H1 (cell line): Measurements from ENCODE around the gene KCNA1. TPM values are rescaled to one million over a fixed set of nuclear protein-coding genes. Genes with fewer than 3 reads are reported as not detected.

Experiments
- CTCF ChIA-PET: fragments of 300-600 bp; sonication (Branson Sonifier 250); formaldehyde crosslinking; loops from one replicate; lab custom pipeline; 2021; ENCODE audit not compliant: partially characterized antibody; lab: Charles Lee
- POLR2A ChIA-PET: fragments of 300-600 bp; sonication (Branson Sonifier 250); formaldehyde crosslinking; loops from one replicate; lab custom pipeline; 2021; ENCODE audit warnings: inconsistent platforms; ENCODE audit not compliant: partially characterized antibody; lab: Charles Lee
- DNase-seq, 2 experiments: peaks; one replicate each; pipeline versions ENCODE4 v3.0.0 to v3.0.0-alpha.2; 2010 to 2022; ENCODE audit warnings: low spot score in 2 of 2, low read depth in 1 of 2, mixed read lengths in 1 of 2
- FAIRE-seq: peaks from 2 replicates; lab custom pipeline; 2011; peaks lifted over from hg19 to GRCh38; lab: Jason Lieb, UNC
- H2AFZ ChIP-seq: 2 replicates; pipeline ENCODE4 v1.8.1; 2012; ENCODE audit warnings: low read length, inconsistent platforms
- H2AK5ac ChIP-seq: 2 replicates; pipeline ENCODE4 v1.6.1; 2013; ENCODE audit warnings: low read depth, low read length
- H2BK120ac ChIP-seq: replicated peaks from 2 replicates; pipeline ENCODE3; 2013; ENCODE audit warnings: low read depth, low read length, inconsistent platforms
- H2BK12ac ChIP-seq: 2 replicates; pipeline ENCODE4 v1.6.1; 2013; ENCODE audit warnings: low read depth, low read length
- H2BK15ac ChIP-seq: 2 replicates; pipeline ENCODE4 v1.6.1; 2013; ENCODE audit warnings: low read length
- H2BK20ac ChIP-seq: 2 replicates; pipeline ENCODE4 v1.6.1; 2013; ENCODE audit warnings: low read length
- H2BK5ac ChIP-seq: 2 replicates; pipeline ENCODE4 v1.6.1; 2013; ENCODE audit warnings: low read depth, low read length
- H3K14ac ChIP-seq: 2 replicates; pipeline ENCODE4 v1.6.1; 2013; ENCODE audit warnings: inconsistent platforms; ENCODE audit not compliant: insufficient read length
- H3K18ac ChIP-seq: 2 replicates; pipeline ENCODE4 v1.6.1; 2013; ENCODE audit warnings: low read length; ENCODE audit errors: extremely low read depth
- H3K23ac ChIP-seq: 2 replicates; pipeline ENCODE4 v1.6.1; 2013; ENCODE audit warnings: inconsistent platforms; ENCODE audit not compliant: insufficient read length
- H3K23me2 ChIP-seq: 2 replicates; pipeline ENCODE4 v1.6.1; 2013; ENCODE audit warnings: low read depth, low read length
- H3K27ac ChIP-seq: 2 replicates; pipeline ENCODE4 v1.6.1; 2011; ENCODE audit warnings: low read depth, low read length, inconsistent platforms
- H3K27me3 ChIP-seq, 4 experiments: replicated peaks in 1 of 4; 1 replicate in 1 of 4; 2 replicates in 3 of 4; pipeline versions ENCODE4 v1.6.1 to v1.8.1; 2011 to 2013; ENCODE audit warnings: low read length in 3 of 4, mild to moderate bottlenecking in 3 of 4, inconsistent platforms in 2 of 4, mixed read lengths in 2 of 4, moderate library complexity in 1 of 4; ENCODE audit not compliant: control insufficient read depth in 3 of 4, insufficient read depth in 3 of 4; ENCODE audit errors: extremely low read depth in 1 of 4
- H3K36me3 ChIP-seq, 4 experiments: 2 replicates each; pipeline versions ENCODE4 v1.6.1 to v1.8.1; 2011 to 2013; ENCODE audit warnings: mild to moderate bottlenecking in 4 of 4, low read length in 3 of 4, moderate library complexity in 2 of 4, control low read depth in 1 of 4, inconsistent platforms in 1 of 4; ENCODE audit not compliant: insufficient read depth in 4 of 4, control insufficient read depth in 2 of 4
- H3K4ac ChIP-seq: replicated peaks from 2 replicates; pipeline ENCODE3; 2013; ENCODE audit warnings: low read length, low read depth, mixed read lengths, inconsistent platforms; ENCODE audit not compliant: insufficient read length
- H3K4me1 ChIP-seq, 4 experiments: replicated peaks in 1 of 4; 1 replicate in 1 of 4; 2 replicates in 3 of 4; pipeline versions ENCODE4 v1.6.1 to v1.8.1; 2011 to 2013; ENCODE audit warnings: low read length in 3 of 4, inconsistent platforms in 2 of 4, mixed read lengths in 1 of 4; ENCODE audit not compliant: insufficient read depth in 4 of 4, control insufficient read depth in 3 of 4
- H3K4me2 ChIP-seq, 2 experiments: 2 replicates each; pipeline versions ENCODE4 v1.6.1 to v1.8.1; 2011 to 2013; ENCODE audit warnings: low read depth in 2 of 2, low read length in 2 of 2, control low read depth in 1 of 2, inconsistent platforms in 1 of 2, mild to moderate bottlenecking in 1 of 2; ENCODE audit not compliant: insufficient read depth in 1 of 2
- H3K4me3 ChIP-seq, 4 experiments: fragments of 200-600, 300-600 bp in 1 of 4; sonication (generic), shearing (Covaris generic), sonication (Bioruptor Twin) in 1 of 4; 2 replicates each; pipeline versions ENCODE4 v1.5.1 to v1.8.1; 2011 to 2016; ENCODE audit warnings: low read length in 4 of 4, low read depth in 3 of 4, control low read depth in 2 of 4, inconsistent platforms in 2 of 4, mild to moderate bottlenecking in 2 of 4, mixed read lengths in 1 of 4, moderate library complexity in 1 of 4; ENCODE audit not compliant: insufficient read depth in 2 of 4; ENCODE audit errors: extremely low read depth in 1 of 4
- H3K56ac ChIP-seq: replicated peaks from 2 replicates; pipeline ENCODE3; 2013; ENCODE audit warnings: low read depth, mild to moderate bottlenecking, mixed read lengths, low read length, inconsistent platforms; ENCODE audit not compliant: insufficient read length
- H3K79me1 ChIP-seq: 2 replicates; pipeline ENCODE4 v1.6.1; 2013; ENCODE audit warnings: low read depth, low read length, control low read depth
- H3K79me2 ChIP-seq, 2 experiments: 2 replicates each; pipeline versions ENCODE4 v1.6.1 to v1.8.1; 2012 to 2013; ENCODE audit warnings: low read length in 2 of 2, mild to moderate bottlenecking in 2 of 2, inconsistent platforms in 1 of 2; ENCODE audit not compliant: insufficient read depth in 2 of 2, control insufficient read depth in 1 of 2
- H3K9ac ChIP-seq, 4 experiments: replicated peaks in 1 of 4; 1 replicate in 1 of 4; 2 replicates in 3 of 4; pipeline versions ENCODE4 v1.6.1 to v1.8.1; 2011 to 2013; ENCODE audit warnings: low read depth in 3 of 4, low read length in 3 of 4, control low read depth in 2 of 4, mild to moderate bottlenecking in 2 of 4, moderate library complexity in 2 of 4, inconsistent platforms in 1 of 4; ENCODE audit errors: extremely low read depth in 1 of 4
- H3K9me3 ChIP-seq, 2 experiments: 2 replicates each; pipeline versions ENCODE4 v1.6.1 to v1.8.1; 2012 to 2013; ENCODE audit warnings: mild to moderate bottlenecking in 2 of 2, moderate library complexity in 2 of 2, control low read depth in 1 of 2, inconsistent platforms in 1 of 2, low read depth in 1 of 2, low read length in 1 of 2, mixed read lengths in 1 of 2; ENCODE audit not compliant: insufficient read depth in 2 of 2
- H4K20me1 ChIP-seq, 2 experiments: replicated peaks in 1 of 2; 2 replicates each; pipeline versions ENCODE3 to v1.8.1; 2011 to 2013; ENCODE audit warnings: inconsistent platforms in 2 of 2, low read length in 2 of 2, mild to moderate bottlenecking in 1 of 2; ENCODE audit not compliant: insufficient read depth in 2 of 2, control insufficient read depth in 1 of 2
- H4K5ac ChIP-seq: 2 replicates; pipeline ENCODE4 v1.6.1; 2013; ENCODE audit warnings: low read length, low read depth, mixed read lengths, inconsistent platforms; ENCODE audit not compliant: insufficient read length
- H4K8ac ChIP-seq: 2 replicates; pipeline ENCODE4 v1.8.0; 2013; ENCODE audit warnings: mild to moderate bottlenecking, moderate library complexity, low read length, inconsistent platforms; ENCODE audit not compliant: insufficient read depth; ENCODE audit errors: extremely low read depth
- H4K91ac ChIP-seq: replicated peaks from 2 replicates; pipeline ENCODE3; 2013; ENCODE audit warnings: low read length, mixed read lengths, inconsistent platforms; ENCODE audit not compliant: insufficient read length
- CBX5 ChIP-seq: fragments of 300-800, 300-1000 bp; sonication (generic); IDR thresholded peaks from 2 replicates; pipeline ENCODE4 v1.7.1; 2016; ENCODE audit warnings: antibody characterized with exemption, low read length, low read depth
- CEBPB ChIP-seq: IDR thresholded peaks from 2 replicates; pipeline ENCODE4 v1.6.1; 2012; ENCODE audit warnings: low read depth, low read length
- CHD1 ChIP-seq: IDR thresholded peaks from 2 replicates; pipeline ENCODE4 v1.6.1; 2012; ENCODE audit warnings: low read depth, low read length, improper control_type of control experiment
- FOSL1 ChIP-seq: IDR thresholded peaks from 2 replicates; pipeline ENCODE4 v1.6.1; 2011; ENCODE audit warnings: mild to moderate bottlenecking, low read depth, low read length, moderate library complexity; ENCODE audit not compliant: insufficient read depth
- POLR2A ChIP-seq, 2 experiments: IDR thresholded peaks; 1 replicate in 1 of 2; 2 replicates in 1 of 2; pipeline ENCODE4 v1.6.1; 2011; ENCODE audit warnings: low read depth in 2 of 2, low read length in 2 of 2, mild to moderate bottlenecking in 2 of 2; ENCODE audit errors: control extremely low read depth in 1 of 2
- RFX5 ChIP-seq: IDR thresholded peaks from 2 replicates; pipeline ENCODE4 v1.6.1; 2011; ENCODE audit warnings: low read depth, low read length, improper control_type of control experiment, borderline replicate concordance
- SAP30 ChIP-seq: fragments of 300-600 bp; sonication (generic); IDR thresholded peaks from 2 replicates; pipeline ENCODE4 v1.7.1; 2012; ENCODE audit warnings: low read length, moderate library complexity, mild to moderate bottlenecking, inconsistent platforms; ENCODE audit not compliant: insufficient read depth, insufficient replicate concordance
- SIN3A ChIP-seq, 2 experiments: IDR thresholded peaks in 1 of 2; conservative IDR thresholded peaks in 1 of 2; 2 replicates each; pipeline ENCODE4 v1.6.1; 2011 to 2012; ENCODE audit warnings: low read length in 2 of 2, improper control_type of control experiment in 1 of 2, low read depth in 1 of 2, mild to moderate bottlenecking in 1 of 2
- SIX5 ChIP-seq: IDR thresholded peaks from 2 replicates; pipeline ENCODE4 v1.6.1; 2011; ENCODE audit warnings: mild to moderate bottlenecking, low read depth, low read length
- TEAD4 ChIP-seq: IDR thresholded peaks from 2 replicates; pipeline ENCODE4 v1.6.1; 2012; ENCODE audit warnings: low read depth, low read length, inconsistent platforms, mixed read lengths
- YY1 ChIP-seq: IDR thresholded peaks from 2 replicates; pipeline ENCODE4 v1.6.1; 2011; ENCODE audit warnings: low read depth, mild to moderate bottlenecking, low read length
- WGBS, 2 experiments: shearing (Covaris generic) in 1 of 2; methylation state at CpG; one replicate each; pipeline versions ENCODE4 v1.1.6 to v1.1.7; 2013 to 2015; ENCODE audit warnings: low lambda C conversion rate in 2 of 2, mixed read lengths in 2 of 2, inconsistent platforms in 1 of 2, low coverage in 1 of 2, missing lambda C conversion rate in 1 of 2; ENCODE audit not compliant: insufficient replicate concordance in 2 of 2, insufficient coverage in 1 of 2, insufficient read length in 1 of 2; ENCODE audit errors: extremely low coverage in 1 of 2, missing lambda C conversion rate in 1 of 2; 5-methylcytosine and 5-hydroxymethylcytosine counted together
- polyA plus RNA-seq, 7 experiments: library from polyadenylated mRNA; depleted of rRNA in 3 of 7; stranded (reverse) in 5 of 7; unstranded in 2 of 7; fragments of >200 nt in 5 of 7; fragments of 200-250 nt in 2 of 7; gene quantifications; 1 replicate in 5 of 7; 2 replicates in 1 of 7; 4 replicates in 1 of 7; pipeline versions ENCODE4 v1.2.1 to v1.2.3, GENCODE V29; 2011 to 2013; ENCODE audit warnings: missing spikeins in 2 of 7, mixed read lengths in 2 of 7
- total RNA-seq: library from RNA; stranded (reverse); fragmentation: NEBNext Ultra II Directional; extraction: Animal tissue kit (Norgen Biotek cat#: 25700); gene quantifications from 2 replicates; pipeline ENCODE4 v1.2.1, GENCODE V29; 2021
- TF ChIP-seq, protein P1 (sequence below): IDR thresholded peaks from 2 replicates; pipeline ENCODE4 v1.6.1; 2012; ENCODE audit warnings: inconsistent platforms
- TF ChIP-seq, protein P2 (sequence below): IDR thresholded peaks from 2 replicates; pipeline ENCODE4 v1.6.1; 2012; ENCODE audit warnings: low read length, inconsistent platforms

The KCNA1 gene
- total and polyA plus RNA-seq, 2 of the 8 experiments (the other 6 are each of a cell fraction or from before 2014, with no cell fraction given), result 0.23 to 0.30 TPM

DNA sequence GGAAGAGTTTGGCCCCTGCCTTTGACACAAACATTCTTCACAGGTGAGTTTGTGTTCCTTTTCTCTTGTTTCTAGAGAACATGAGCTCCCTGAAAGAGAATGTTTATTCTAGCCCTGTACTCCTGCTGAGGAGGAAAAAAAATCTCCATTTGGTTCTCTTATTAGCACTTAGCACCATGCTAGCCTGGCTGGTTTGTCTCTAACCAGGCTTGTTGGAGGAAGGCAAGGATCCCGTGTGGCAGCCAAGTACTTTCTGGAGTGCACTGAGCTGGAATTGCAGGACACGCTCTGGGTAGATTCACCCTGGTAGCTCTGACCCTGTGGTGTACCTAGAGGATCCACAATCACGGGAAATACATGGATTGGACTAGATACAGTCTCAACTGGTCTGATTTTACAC, 41.9 kb downstream of the KCNA1 start:
- no peak overlapping the region for H2AK5ac ChIP-seq
- no peak overlapping the region for H3K4ac ChIP-seq
- no peak overlapping the region for H2BK12ac ChIP-seq
- H3K4me1 ChIP-seq, result no peaks in the 10 kb centered on the region; a peak in 2 of 7 replicates
- no peak overlapping the region for H3K56ac ChIP-seq
- H2AFZ ChIP-seq, result no peak overlapping the region
- H3K18ac ChIP-seq, result no peak overlapping the region
- H3K79me2 ChIP-seq, result no peaks in the 10 kb centered on the region
- H3K14ac ChIP-seq, result no peak overlapping the region
- no peak for FAIRE-seq
- H3K36me3 ChIP-seq, result no peaks in the 10 kb centered on the region
- H3K27me3 ChIP-seq, result peaks cover 2 to 27% (median 14%) of the 10 kb centered on the region in 4 experiments; a peak in 5 of 7 replicates
- H4K91ac ChIP-seq, result no peak overlapping the region
- no peaks in the 10 kb centered on the region for H4K20me1 ChIP-seq
- no peaks in the 10 kb centered on the region for H3K9me3 ChIP-seq
- H4K8ac ChIP-seq, result no peak overlapping the region
- no peak overlapping the region for H2BK5ac ChIP-seq
- no peak overlapping the region for H2BK120ac ChIP-seq
- no peak overlapping the region for H2BK20ac ChIP-seq
- no peak for DNase-seq
- no peaks in the 10 kb centered on the region for H3K23me2 ChIP-seq
- POLR2A ChIA-PET, result no interaction called here
- 74% methylated on average over 3 of the region's 3 CpGs; no CpG with 5 or more reads in 1 of the 2 experiments for WGBS, 2 experiments
- no peak overlapping the region for H2BK15ac ChIP-seq
- CTCF ChIA-PET, result interaction anchor here (0.7 to 2.9 kb wide), 11 partner anchors 8 to 534 kb away, joined by 3 to 17 read pairs (median 3); no protein-coding TSS in a partner anchor
- H3K4me3 ChIP-seq, result no peak overlapping the region
- H4K5ac ChIP-seq, result no peak overlapping the region
- H3K23ac ChIP-seq, result no peak overlapping the region
- no peaks in the 10 kb centered on the region for H3K79me1 ChIP-seq
- no peak overlapping the region for H3K27ac ChIP-seq
- H3K4me2 ChIP-seq, result no peak overlapping the region
- H3K9ac ChIP-seq, result no peak overlapping the region
- TF ChIP-seq, protein P1, sequence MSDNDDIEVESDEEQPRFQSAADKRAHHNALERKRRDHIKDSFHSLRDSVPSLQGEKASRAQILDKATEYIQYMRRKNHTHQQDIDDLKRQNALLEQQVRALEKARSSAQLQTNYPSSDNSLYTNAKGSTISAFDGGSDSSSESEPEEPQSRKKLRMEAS, result no peak
- TF ChIP-seq POLR2A (IDR thresholded peaks at IDR 0.05; ENCODE audit: control extremely low read depth in 1 of 2, low read depth in 2 of 2, low read length in 2 of 2) (no peak), SAP30 (no peak), CHD1 (no peak), TEAD4 (no peak), SIX5 (no peak), CEBPB (no peak), RFX5 (no peak), CBX5 (no peak), YY1 (no peak), SIN3A (conservative IDR thresholded peaks at IDR 0.05 in 1 of 2, IDR thresholded peaks at IDR 0.05 in 1 of 2; ENCODE audit: low read depth in 1 of 2, low read length in 2 of 2) (no peak), FOSL1 (no peak)
- TF ChIP-seq, protein P2, sequence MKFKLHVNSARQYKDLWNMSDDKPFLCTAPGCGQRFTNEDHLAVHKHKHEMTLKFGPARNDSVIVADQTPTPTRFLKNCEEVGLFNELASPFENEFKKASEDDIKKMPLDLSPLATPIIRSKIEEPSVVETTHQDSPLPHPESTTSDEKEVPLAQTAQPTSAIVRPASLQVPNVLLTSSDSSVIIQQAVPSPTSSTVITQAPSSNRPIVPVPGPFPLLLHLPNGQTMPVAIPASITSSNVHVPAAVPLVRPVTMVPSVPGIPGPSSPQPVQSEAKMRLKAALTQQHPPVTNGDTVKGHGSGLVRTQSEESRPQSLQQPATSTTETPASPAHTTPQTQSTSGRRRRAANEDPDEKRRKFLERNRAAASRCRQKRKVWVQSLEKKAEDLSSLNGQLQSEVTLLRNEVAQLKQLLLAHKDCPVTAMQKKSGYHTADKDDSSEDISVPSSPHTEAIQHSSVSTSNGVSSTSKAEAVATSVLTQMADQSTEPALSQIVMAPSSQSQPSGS, result no peak
